ENCODE measurements around the gene MIB1. TPM values are rescaled to one million over a fixed set of nuclear protein-coding genes. Genes with fewer than 3 reads are reported as not detected.

The MIB1 gene
- total RNA-seq, 1 donor: 64.4 TPM

GRCh38 chr18:21803495-21803894 is 62.9 kb downstream of the MIB1 start:
- Histone ChIP-seq H3K36me3 (ENCODE audit: insufficient read depth, low read length) (peaks cover 4% of the 10 kb centered on the region), H3K9me3 (ENCODE audit: low read depth, low read length) (no peaks in the 10 kb centered on the region), H3K27me3 (ENCODE audit: insufficient read depth, low read length) (no peaks in the 10 kb centered on the region), H2AFZ (ENCODE audit: low read length) (no peak overlapping the region), H3K79me2 (ENCODE audit: insufficient read depth, low read length) (no peaks in the 10 kb centered on the region), H3K4me1 (ENCODE audit: insufficient read depth, low read length) (no peaks in the 10 kb centered on the region), H3K27ac (ENCODE audit: low read depth, low read length) (no peak overlapping the region), H4K20me1 (ENCODE audit: insufficient read depth, low read length) (no peaks in the 10 kb centered on the region), H3K4me2 (ENCODE audit: insufficient read depth, low read length) (no peak overlapping the region), H3K4me3 (ENCODE audit: insufficient read depth, low read length) (no peak overlapping the region)
- no peak for TF ChIP-seq CTCF (IDR thresholded peaks at IDR 0.05; ENCODE audit: extremely low read depth, low read depth, low read length)
- DNase-seq (ENCODE audit: insufficient read length, low spot score, missing footprints): no peak

GRCh38 chr18:21805771-21806366 is 65.3 kb downstream of the MIB1 start:
- Histone ChIP-seq H3K4me1 (ENCODE audit: insufficient read depth, low read length) (no peaks in the 10 kb centered on the region), H2AFZ (ENCODE audit: low read length) (no peak overlapping the region), H3K4me3 (ENCODE audit: insufficient read depth, low read length) (no peak overlapping the region), H3K27me3 (ENCODE audit: insufficient read depth, low read length) (no peaks in the 10 kb centered on the region), H3K9me3 (ENCODE audit: low read depth, low read length) (no peaks in the 10 kb centered on the region), H3K4me2 (ENCODE audit: insufficient read depth, low read length) (no peak overlapping the region), H3K79me2 (ENCODE audit: insufficient read depth, low read length) (no peaks in the 10 kb centered on the region), H4K20me1 (ENCODE audit: insufficient read depth, low read length) (no peaks in the 10 kb centered on the region), H3K27ac (ENCODE audit: low read depth, low read length) (no peak overlapping the region), H3K36me3 (ENCODE audit: insufficient read depth, low read length) (peaks cover 6% of the 10 kb centered on the region)
- no peak for DNase-seq (ENCODE audit: insufficient read length, low spot score, missing footprints)
- TF ChIP-seq CTCF (IDR thresholded peaks at IDR 0.05; ENCODE audit: extremely low read depth, low read depth, low read length): no peak

GRCh38 chr18:21808185-21808584 is 67.6 kb downstream of the MIB1 start:
- Histone ChIP-seq H3K9me3 (ENCODE audit: low read depth, low read length) (no peaks in the 10 kb centered on the region), H3K27ac (ENCODE audit: low read depth, low read length) (no peak overlapping the region), H3K4me3 (ENCODE audit: insufficient read depth, low read length) (no peak overlapping the region), H3K4me1 (ENCODE audit: insufficient read depth, low read length) (no peaks in the 10 kb centered on the region), H3K79me2 (ENCODE audit: insufficient read depth, low read length) (no peaks in the 10 kb centered on the region), H3K36me3 (ENCODE audit: insufficient read depth, low read length) (peaks cover 6% of the 10 kb centered on the region), H4K20me1 (ENCODE audit: insufficient read depth, low read length) (no peaks in the 10 kb centered on the region), H3K4me2 (ENCODE audit: insufficient read depth, low read length) (no peak overlapping the region), H2AFZ (ENCODE audit: low read length) (no peak overlapping the region), H3K27me3 (ENCODE audit: insufficient read depth, low read length) (no peaks in the 10 kb centered on the region)
- no peak for TF ChIP-seq CTCF (IDR thresholded peaks at IDR 0.05; ENCODE audit: extremely low read depth, low read depth, low read length)
- DNase-seq (ENCODE audit: insufficient read length, low spot score, missing footprints): no peak

- no peak overlapping the region for H3K4me2 ChIP-seq (ENCODE audit: insufficient read depth, low read length)
- H2AFZ ChIP-seq (ENCODE audit: low read length): no peak overlapping the region
- no peaks in the 10 kb centered on the region for H3K4me1 ChIP-seq (ENCODE audit: insufficient read depth, low read length)
- no peaks in the 10 kb centered on the region for H3K9me3 ChIP-seq (ENCODE audit: low read depth, low read length)
- H3K4me3 ChIP-seq (ENCODE audit: insufficient read depth, low read length): no peak overlapping the region
- no peaks in the 10 kb centered on the region for H3K27me3 ChIP-seq (ENCODE audit: insufficient read depth, low read length)
- no peak for TF ChIP-seq CTCF (IDR thresholded peaks at IDR 0.05; ENCODE audit: extremely low read depth, low read depth, low read length)
- no peak overlapping the region for H3K27ac ChIP-seq (ENCODE audit: low read depth, low read length)
- no peak for DNase-seq (ENCODE audit: insufficient read length, low spot score, missing footprints)
- peaks cover 6% of the 10 kb centered on the region for H3K36me3 ChIP-seq (ENCODE audit: insufficient read depth, low read length)
- no peaks in the 10 kb centered on the region for H3K79me2 ChIP-seq (ENCODE audit: insufficient read depth, low read length)
- H4K20me1 ChIP-seq (ENCODE audit: insufficient read depth, low read length): no peaks in the 10 kb centered on the region
These were observed 69.1 kb downstream of the MIB1 start for GRCh38 chr18:21809725-21810124.
